Calu3 (cell line): ENCODE results near the gene LYZL1. TPM values are rescaled to one million over a fixed set of nuclear protein-coding genes. Genes with fewer than 3 reads are reported as not detected.

Source experiments
- BruUV-seq: library from RNA; stranded (reverse); fragments of 400-500 nt; replicated peaks from 2 replicates; lab custom pipeline; 2021; lab: Mats Ljungman, UMichigan
- CTCF ChIA-PET: fragments of 300-600 bp; sonication (Branson Sonifier 250); formaldehyde crosslinking; loops from one replicate; lab custom pipeline; 2022; ENCODE audit warnings: antibody characterized with exemption; lab: Charles Lee
- DNase-seq: peaks from one replicate; pipeline ENCODE4 v3.0.0; 2022
- H3K27ac Mint-ChIP-seq: one replicate; pipeline ENCODE4 v1.8.0; 2022; ENCODE audit warnings: mixed read lengths; ENCODE audit not compliant: unreplicated experiment
- H3K27me3 Mint-ChIP-seq: one replicate; pipeline ENCODE4 v1.8.0; 2022; ENCODE audit warnings: mixed read lengths; ENCODE audit not compliant: unreplicated experiment
- H3K36me3 Mint-ChIP-seq: one replicate; pipeline ENCODE4 v1.8.0; 2022; ENCODE audit warnings: mild to moderate bottlenecking, moderate library complexity, mixed read lengths; ENCODE audit not compliant: insufficient read depth, unreplicated experiment
- H3K4me1 Mint-ChIP-seq: one replicate; pipeline ENCODE4 v1.8.0; 2022; ENCODE audit warnings: mild to moderate bottlenecking, low read depth, mixed read lengths; ENCODE audit not compliant: unreplicated experiment
- H3K4me3 Mint-ChIP-seq: one replicate; pipeline ENCODE4 v1.8.0; 2022; ENCODE audit warnings: mild to moderate bottlenecking, low read depth, moderate library complexity, mixed read lengths; ENCODE audit not compliant: unreplicated experiment
- H3K9me3 Mint-ChIP-seq: one replicate; pipeline ENCODE4 v1.8.0; 2022; ENCODE audit warnings: low read depth, mixed read lengths; ENCODE audit not compliant: unreplicated experiment
- CTCF ChIP-seq: fragments of 200-600 bp; IDR thresholded peaks from one replicate; pipeline ENCODE4 v1.8.0; 2022; ENCODE audit warnings: antibody characterized with exemption; ENCODE audit not compliant: unreplicated experiment
- intact Hi-C: fragments of 100-400 bp; cut with micrococcal nuclease; formaldehyde crosslinking; loops from one replicate; pipeline ENCODE4 v1.10.0; 2022; ENCODE audit not compliant: unreplicated experiment
- total RNA-seq: library from RNA; stranded (reverse); gene quantifications from 2 replicates; pipeline ENCODE4 v1.2.3, GENCODE V29; 2022

Gene LYZL1
- total RNA-seq, 1 experiment from 2014 or later: not detected

GRCh38 chr10:29321656-29322055 lies 32.8 kb downstream of the LYZL1 start:
- peaks cover 29% of the 10 kb centered on the region for H3K4me1 Mint-ChIP-seq
- no peaks in the 10 kb centered on the region for H3K27me3 Mint-ChIP-seq
- BruUV-seq: no TSS peak
- CTCF ChIA-PET: no interaction called here
- no peak for DNase-seq
- no peak overlapping the region for H3K4me3 Mint-ChIP-seq
- H3K9me3 Mint-ChIP-seq: no peaks in the 10 kb centered on the region
- H3K36me3 Mint-ChIP-seq: peaks cover 6% of the 10 kb centered on the region
- intact Hi-C loops: no loop called here
- H3K27ac Mint-ChIP-seq: no peak overlapping the region
- TF ChIP-seq CTCF: no peak

GRCh38 chr10:29322918-29323317 lies 34.0 kb downstream of the LYZL1 start:
- CTCF ChIA-PET: no interaction called here
- no TSS peak for BruUV-seq
- H3K27me3 Mint-ChIP-seq: no peaks in the 10 kb centered on the region
- peak overlapping the region; percentile 53 for H3K27ac Mint-ChIP-seq
- peaks cover 24% of the 10 kb centered on the region for H3K4me1 Mint-ChIP-seq
- peaks cover 6% of the 10 kb centered on the region for H3K36me3 Mint-ChIP-seq
- no peaks in the 10 kb centered on the region for H3K9me3 Mint-ChIP-seq
- intact Hi-C loops: no loop called here
- no peak overlapping the region for H3K4me3 Mint-ChIP-seq
- no peak for DNase-seq
- TF ChIP-seq CTCF: no peak

GRCh38 chr10:29323367-29323766 lies 34.5 kb downstream of the LYZL1 start:
- CTCF ChIA-PET: no interaction called here
- BruUV-seq: no TSS peak
- H3K27ac Mint-ChIP-seq: no peak overlapping the region
- no peak overlapping the region for H3K4me3 Mint-ChIP-seq
- no peak for TF ChIP-seq CTCF
- intact Hi-C loops: no loop called here
- peaks cover 1% of the 10 kb centered on the region for H3K36me3 Mint-ChIP-seq
- H3K9me3 Mint-ChIP-seq: no peaks in the 10 kb centered on the region
- H3K4me1 Mint-ChIP-seq: peaks cover 20% of the 10 kb centered on the region
- no peak for DNase-seq
- no peaks in the 10 kb centered on the region for H3K27me3 Mint-ChIP-seq

- CTCF ChIA-PET: interaction anchor here (0.6 to 0.9 kb wide), 2 partner anchors 20 to 594 kb away, joined by 4 to 5 read pairs; no protein-coding TSS in a partner anchor
- H3K27ac Mint-ChIP-seq: no peak overlapping the region
Measured at GRCh38 chr10:29324220-29324841, 35.5 kb downstream of the LYZL1 start.

More at GRCh38 chr10:29324220-29324841, 35.5 kb downstream of the LYZL1 start:
- H3K9me3 Mint-ChIP-seq: no peaks in the 10 kb centered on the region
- H3K4me3 Mint-ChIP-seq: no peak overlapping the region
- intact Hi-C loops: no loop called here
- no peak for TF ChIP-seq CTCF
- no TSS peak for BruUV-seq
- peaks cover 10% of the 10 kb centered on the region for H3K4me1 Mint-ChIP-seq
- no peaks in the 10 kb centered on the region for H3K36me3 Mint-ChIP-seq
- no peaks in the 10 kb centered on the region for H3K27me3 Mint-ChIP-seq
- DNase-seq: no peak
